Mucosa of stomach (tissue), 1 donor: ENCODE results near the gene ENOX2.

Experiments
- H3K27me3 ChIP-seq: one replicate; pipeline ENCODE4 v1.7.0; 2013; ENCODE audit warnings: mild to moderate bottlenecking, low read length; ENCODE audit not compliant: control insufficient read depth, insufficient read depth
- H3K36me3 ChIP-seq: one replicate; pipeline ENCODE4 v1.7.0; 2013; ENCODE audit warnings: low read length; ENCODE audit not compliant: control insufficient read depth, insufficient read depth
- H3K4me1 ChIP-seq: one replicate; pipeline ENCODE4 v1.7.0; 2013; ENCODE audit warnings: mild to moderate bottlenecking, low read length; ENCODE audit not compliant: control insufficient read depth, insufficient read depth
- H3K4me3 ChIP-seq: one replicate; pipeline ENCODE4 v1.7.0; 2013; ENCODE audit warnings: low read length
- H3K9ac ChIP-seq: one replicate; pipeline ENCODE4 v1.7.0; 2013; ENCODE audit warnings: mild to moderate bottlenecking, low read length, moderate library complexity
- H3K9me3 ChIP-seq: one replicate; pipeline ENCODE4 v1.7.0; 2013; ENCODE audit warnings: mild to moderate bottlenecking, low read length, moderate library complexity; ENCODE audit not compliant: control insufficient read depth
- donor health status: Pancreatic carcinoma.

ENOX2 gene

GRCh38 chrX:130676861-130677260 is 226.1 kb downstream of the ENOX2 start:
- no peaks in the 10 kb centered on the region for H3K36me3 ChIP-seq
- no peaks in the 10 kb centered on the region for H3K9me3 ChIP-seq
- H3K4me3 ChIP-seq = no peak overlapping the region
- H3K4me1 ChIP-seq = peaks cover 12% of the 10 kb centered on the region
- no peaks in the 10 kb centered on the region for H3K27me3 ChIP-seq
- H3K9ac ChIP-seq = no peak overlapping the region

- Histone ChIP-seq H3K36me3 (no peaks in the 10 kb centered on the region), H3K9ac (no peak overlapping the region), H3K4me1 (peaks cover 10% of the 10 kb centered on the region), H3K9me3 (no peaks in the 10 kb centered on the region), H3K4me3 (no peak overlapping the region), H3K27me3 (no peaks in the 10 kb centered on the region)
Measured at GRCh38 chrX:130672214-130672613, 230.8 kb downstream of the ENOX2 start.

- no peaks in the 10 kb centered on the region for H3K9me3 ChIP-seq
- no peak overlapping the region for H3K4me3 ChIP-seq
- no peaks in the 10 kb centered on the region for H3K4me1 ChIP-seq
- no peaks in the 10 kb centered on the region for H3K27me3 ChIP-seq
- H3K36me3 ChIP-seq = no peaks in the 10 kb centered on the region
- H3K9ac ChIP-seq = no peak overlapping the region
Measured at GRCh38 chrX:130669233-130669632, 233.8 kb downstream of the ENOX2 start.

- H3K9ac ChIP-seq = no peak overlapping the region
- no peaks in the 10 kb centered on the region for H3K36me3 ChIP-seq
- no peak overlapping the region for H3K4me3 ChIP-seq
- no peaks in the 10 kb centered on the region for H3K4me1 ChIP-seq
- H3K27me3 ChIP-seq = no peaks in the 10 kb centered on the region
- H3K9me3 ChIP-seq = no peaks in the 10 kb centered on the region
Measured at GRCh38 chrX:130665263-130665662, 237.7 kb downstream of the ENOX2 start.

- no peaks in the 10 kb centered on the region for H3K36me3 ChIP-seq
Measured at GRCh38 chrX:130658310-130658709, 244.7 kb downstream of the ENOX2 start.

GRCh38 chrX:130654409-130654950 is 248.5 kb downstream of the ENOX2 start:
- H3K9me3 ChIP-seq = no peaks in the 10 kb centered on the region
- H3K9ac ChIP-seq = no peak overlapping the region
- no peaks in the 10 kb centered on the region for H3K36me3 ChIP-seq
- no peaks in the 10 kb centered on the region for H3K4me1 ChIP-seq
- H3K4me3 ChIP-seq = no peak overlapping the region
- H3K27me3 ChIP-seq = no peaks in the 10 kb centered on the region

More at GRCh38 chrX:130658310-130658709, 244.7 kb downstream of the ENOX2 start:
- Histone ChIP-seq H3K4me3 (no peak overlapping the region), H3K4me1 (no peaks in the 10 kb centered on the region), H3K9me3 (no peaks in the 10 kb centered on the region), H3K27me3 (no peaks in the 10 kb centered on the region), H3K9ac (no peak overlapping the region)

- Histone ChIP-seq H3K4me1 (no peaks in the 10 kb centered on the region), H3K9me3 (no peaks in the 10 kb centered on the region), H3K9ac (no peak overlapping the region), H3K36me3 (no peaks in the 10 kb centered on the region), H3K27me3 (no peaks in the 10 kb centered on the region), H3K4me3 (no peak overlapping the region)
Measured at GRCh38 chrX:130652824-130653578, 250.0 kb downstream of the ENOX2 start.

- no peaks in the 10 kb centered on the region for H3K9me3 ChIP-seq
- H3K27me3 ChIP-seq = no peaks in the 10 kb centered on the region
- H3K4me3 ChIP-seq = no peak overlapping the region
- no peaks in the 10 kb centered on the region for H3K4me1 ChIP-seq
- H3K9ac ChIP-seq = no peak overlapping the region
- no peaks in the 10 kb centered on the region for H3K36me3 ChIP-seq
Measured at GRCh38 chrX:130649738-130650137, 253.3 kb downstream of the ENOX2 start.

- H3K36me3 ChIP-seq = no peaks in the 10 kb centered on the region
- no peak overlapping the region for H3K4me3 ChIP-seq
- no peak overlapping the region for H3K9ac ChIP-seq
- H3K4me1 ChIP-seq = no peaks in the 10 kb centered on the region
- no peaks in the 10 kb centered on the region for H3K27me3 ChIP-seq
- H3K9me3 ChIP-seq = no peaks in the 10 kb centered on the region
Measured at GRCh38 chrX:130647468-130647867, 255.5 kb downstream of the ENOX2 start.

GRCh38 chrX:130645955-130646583 is 256.9 kb downstream of the ENOX2 start:
- no peak overlapping the region for H3K9ac ChIP-seq
- H3K9me3 ChIP-seq = no peaks in the 10 kb centered on the region
- H3K36me3 ChIP-seq = no peaks in the 10 kb centered on the region
- H3K27me3 ChIP-seq = no peaks in the 10 kb centered on the region
- H3K4me1 ChIP-seq = no peaks in the 10 kb centered on the region
- H3K4me3 ChIP-seq = no peak overlapping the region

- Histone ChIP-seq H3K9me3 (no peaks in the 10 kb centered on the region), H3K36me3 (no peaks in the 10 kb centered on the region), H3K9ac (no peak overlapping the region), H3K4me1 (no peaks in the 10 kb centered on the region), H3K27me3 (no peaks in the 10 kb centered on the region), H3K4me3 (no peak overlapping the region)
Measured at GRCh38 chrX:130637591-130637990, 265.4 kb downstream of the ENOX2 start.

- no peaks in the 10 kb centered on the region for H3K27me3 ChIP-seq
- H3K4me3 ChIP-seq = no peak overlapping the region
- H3K9me3 ChIP-seq = no peaks in the 10 kb centered on the region
- no peak overlapping the region for H3K9ac ChIP-seq
- H3K4me1 ChIP-seq = no peaks in the 10 kb centered on the region
- H3K36me3 ChIP-seq = no peaks in the 10 kb centered on the region
Measured at GRCh38 chrX:130636277-130636676, 266.7 kb downstream of the ENOX2 start.
